ENCODE measurements around the gene F7. TPM values are rescaled to one million over a fixed set of nuclear protein-coding genes. Genes with fewer than 3 reads are reported as not detected.

The F7 gene
- total and polyA plus RNA-seq, 2 experiments from 2014 or later, result not detected

GRCh38 chr13:113129921-113130750, 24.5 kb downstream of the F7 start:
- H3F3A ChIP-seq (ENCODE audit: insufficient read depth), result no peaks in the 10 kb centered on the region
- no peak overlapping the region for H3K9ac ChIP-seq
- no peaks in the 10 kb centered on the region for H3K9me2 ChIP-seq (ENCODE audit: insufficient read depth)
- H3K36me3 ChIP-seq (ENCODE audit: low read depth), result no peaks in the 10 kb centered on the region
- H3K4me3 ChIP-seq, result no peak overlapping the region
- 73 to 76% methylated on average over 42 to 60 of the region's 60 CpGs for WGBS, 2 experiments (ENCODE audit: low coverage in 1 of 2, low lambda C conversion rate in 2 of 2, missing lambda C conversion rate in 2 of 2)
- peaks cover 3% of the 10 kb centered on the region; the same call in 1 of the 2 replicates for H3K27me3 ChIP-seq (replicated peaks; ENCODE audit: insufficient read depth)
- H3K4me2 ChIP-seq (ENCODE audit: unreplicated experiment), result no peak overlapping the region
- H3K9me3 ChIP-seq (ENCODE audit: low read depth), result no peaks in the 10 kb centered on the region
- H3K4me1 ChIP-seq (ENCODE audit: insufficient read depth), result no peaks in the 10 kb centered on the region
- H3K27ac ChIP-seq, result no peak overlapping the region
- no peak for DNase-seq
- in situ Hi-C loops (cut with MboI), result no loop called here
- no peaks in the 10 kb centered on the region for H4K20me1 ChIP-seq (ENCODE audit: insufficient read depth)
- no peaks in the 10 kb centered on the region for H3K79me2 ChIP-seq (ENCODE audit: insufficient read depth)
- TF ChIP-seq EZH2phosphoT487 (IDR thresholded peaks at IDR 0.05; ENCODE audit: insufficient read depth, low read depth) (no peak), EZH2 (IDR thresholded peaks at IDR 0.05; ENCODE audit: insufficient read depth, poor library complexity, severe bottlenecking) (no peak)
- H2AFZ ChIP-seq, result no peak overlapping the region

GRCh38 chr13:113135281-113135760, 29.7 kb downstream of the F7 start:
- TF ChIP-seq EZH2phosphoT487 (IDR thresholded peaks at IDR 0.05; ENCODE audit: insufficient read depth, low read depth) (no peak), EZH2 (IDR thresholded peaks at IDR 0.05; ENCODE audit: insufficient read depth, poor library complexity, severe bottlenecking) (no peak)
- WGBS, 2 experiments (ENCODE audit: low coverage in 1 of 2, low lambda C conversion rate in 2 of 2, missing lambda C conversion rate in 2 of 2), result 72 to 75% methylated on average over 2 of the region's 2 CpGs
- DNase-seq, result no peak
- Histone ChIP-seq H3K79me2 (ENCODE audit: insufficient read depth) (no peaks in the 10 kb centered on the region), H2AFZ (no peak overlapping the region), H3K4me3 (no peak overlapping the region), H4K20me1 (ENCODE audit: insufficient read depth) (no peaks in the 10 kb centered on the region), H3K4me2 (ENCODE audit: unreplicated experiment) (no peak overlapping the region), H3K9ac (no peak overlapping the region), H3K9me2 (ENCODE audit: insufficient read depth) (no peaks in the 10 kb centered on the region), H3F3A (ENCODE audit: insufficient read depth) (no peaks in the 10 kb centered on the region), H3K4me1 (ENCODE audit: insufficient read depth) (no peaks in the 10 kb centered on the region), H3K27me3 (replicated peaks; ENCODE audit: insufficient read depth) (peaks cover 3% of the 10 kb centered on the region; the same call in 1 of the 2 replicates), H3K9me3 (ENCODE audit: low read depth) (no peaks in the 10 kb centered on the region), H3K36me3 (ENCODE audit: low read depth) (no peaks in the 10 kb centered on the region), H3K27ac (no peak overlapping the region)
- in situ Hi-C loops (cut with MboI), result no loop called here

GRCh38 chr13:113137691-113138298, 32.2 kb downstream of the F7 start:
- H2AFZ ChIP-seq, result no peak overlapping the region
- 80 to 82% methylated on average over 11 of the region's 11 CpGs for WGBS, 2 experiments (ENCODE audit: low coverage in 1 of 2, low lambda C conversion rate in 2 of 2, missing lambda C conversion rate in 2 of 2)
- H3K27ac ChIP-seq, result no peak overlapping the region
- no peak for DNase-seq
- no peaks in the 10 kb centered on the region for H3K36me3 ChIP-seq (ENCODE audit: low read depth)
- no peak for TF ChIP-seq EZH2phosphoT487 (IDR thresholded peaks at IDR 0.05; ENCODE audit: insufficient read depth, low read depth)
- no peak for TF ChIP-seq EZH2 (IDR thresholded peaks at IDR 0.05; ENCODE audit: insufficient read depth, poor library complexity, severe bottlenecking)
- H3K9me3 ChIP-seq (ENCODE audit: low read depth), result no peaks in the 10 kb centered on the region
- no peak overlapping the region for H3K4me3 ChIP-seq
- no peaks in the 10 kb centered on the region for H3F3A ChIP-seq (ENCODE audit: insufficient read depth)
- no peaks in the 10 kb centered on the region for H3K9me2 ChIP-seq (ENCODE audit: insufficient read depth)
- H3K4me2 ChIP-seq (ENCODE audit: unreplicated experiment), result no peak overlapping the region
- H3K9ac ChIP-seq, result no peak overlapping the region
- peaks cover 3% of the 10 kb centered on the region; the same call in 1 of the 2 replicates for H3K27me3 ChIP-seq (replicated peaks; ENCODE audit: insufficient read depth)
- no peaks in the 10 kb centered on the region for H4K20me1 ChIP-seq (ENCODE audit: insufficient read depth)
- no peaks in the 10 kb centered on the region for H3K79me2 ChIP-seq (ENCODE audit: insufficient read depth)
- no peaks in the 10 kb centered on the region for H3K4me1 ChIP-seq (ENCODE audit: insufficient read depth)
- in situ Hi-C loops (cut with MboI), result no loop called here

- Histone ChIP-seq H3F3A (ENCODE audit: insufficient read depth) (no peaks in the 10 kb centered on the region), H3K9ac (no peak overlapping the region), H3K27me3 (replicated peaks; ENCODE audit: insufficient read depth) (peaks cover under 1% of the 10 kb centered on the region; the same call in 1 of the 2 replicates), H3K79me2 (ENCODE audit: insufficient read depth) (no peaks in the 10 kb centered on the region), H3K9me2 (ENCODE audit: insufficient read depth) (no peaks in the 10 kb centered on the region), H4K20me1 (ENCODE audit: insufficient read depth) (no peaks in the 10 kb centered on the region), H2AFZ (no peak overlapping the region), H3K36me3 (ENCODE audit: low read depth) (no peaks in the 10 kb centered on the region), H3K4me3 (no peak overlapping the region), H3K4me2 (ENCODE audit: unreplicated experiment) (no peak overlapping the region), H3K9me3 (ENCODE audit: low read depth) (no peaks in the 10 kb centered on the region), H3K27ac (no peak overlapping the region), H3K4me1 (ENCODE audit: insufficient read depth) (no peaks in the 10 kb centered on the region)
- WGBS, 2 experiments (ENCODE audit: low coverage in 1 of 2, low lambda C conversion rate in 2 of 2, missing lambda C conversion rate in 2 of 2), result 81 to 82% methylated on average over 16 of the region's 16 CpGs
- in situ Hi-C loops (cut with MboI), result no loop called here
- no peak for DNase-seq
- TF ChIP-seq EZH2 (IDR thresholded peaks at IDR 0.05; ENCODE audit: insufficient read depth, poor library complexity, severe bottlenecking), result no peak
- TF ChIP-seq EZH2phosphoT487 (IDR thresholded peaks at IDR 0.05; ENCODE audit: insufficient read depth, low read depth), result no peak
Observed at GRCh38 chr13:113138792-113139551, 33.4 kb downstream of the F7 start.
